GM12878 (cell line): ENCODE results near the gene DYNC2H1. TPM values are rescaled to one million over a fixed set of nuclear protein-coding genes. Genes with fewer than 3 reads are reported as not detected.
A peak's percentile ranks its signal among the peaks of the same experiment; 100 is the strongest.

Experiments used
- ATAC-seq: fragments of 200-7000 bp; cut with Tn5 transposase; 3 replicates; pipeline ENCODE4 v1.9.1; 2020; ENCODE audit warnings: mild to moderate bottlenecking, moderate library complexity
- BruUV-seq: library from RNA; stranded (reverse); fragments of 400-500 nt; replicated peaks from 2 replicates; lab custom pipeline; 2021; lab: Mats Ljungman, UMichigan
- CTCF ChIA-PET: fragments of 300-600 bp; sonication (Branson Sonifier 250); formaldehyde crosslinking; extraction: SDS; loops from one replicate; lab custom pipeline; 2021; ENCODE audit warnings: inconsistent platforms; lab: Yijun Ruan, JAX
- POLR2A ChIA-PET: fragments of 350-600 bp; formaldehyde crosslinking; extraction: SDS; loops from one replicate; lab custom pipeline; 2021; ENCODE audit warnings: inconsistent platforms; lab: Charles Lee
- RAD21 ChIA-PET: fragments of 300-600 bp; sonication (Branson Sonifier 250); formaldehyde crosslinking; loops from one replicate; lab custom pipeline; 2023; ENCODE audit warnings: antibody characterized with exemption; ENCODE audit not compliant: unreplicated experiment; lab: Charles Lee
- SMC1A ChIA-PET: fragments of 300-600 bp; sonication (Branson Sonifier 250); formaldehyde crosslinking; loops from one replicate; lab custom pipeline; 2023; ENCODE audit not compliant: unreplicated experiment, uncharacterized antibody; lab: Charles Lee
- DNase-seq: peaks from one replicate; pipeline ENCODE4 v3.0.0-alpha.2; 2011; ENCODE audit warnings: low read depth, low spot score
- FAIRE-seq: peaks from 3 replicates; lab custom pipeline; 2011; peaks lifted over from hg19 to GRCh38; lab: Jason Lieb, UNC
- H2AFZ ChIP-seq: 2 replicates; pipeline ENCODE4 v1.6.0; 2011; ENCODE audit warnings: low read depth, low read length, control low read depth; ENCODE audit not compliant: control insufficient read depth
- H3K27ac ChIP-seq: 2 replicates; pipeline ENCODE4 v1.5.1; 2011; ENCODE audit warnings: control low read depth; ENCODE audit not compliant: control insufficient read depth, insufficient read depth
- H3K27me3 ChIP-seq, 2 experiments: replicated peaks in 1 of 2; 2 replicates each; pipeline versions ENCODE4 v1.6.0 to v1.6.1; 2011; ENCODE audit warnings: low read length in 1 of 2; ENCODE audit not compliant: control insufficient read depth in 2 of 2, insufficient read depth in 2 of 2
- H3K36me3 ChIP-seq, 2 experiments: 2 replicates each; pipeline ENCODE4 v1.5.1; 2011; ENCODE audit warnings: low read length in 1 of 2; ENCODE audit not compliant: control insufficient read depth in 2 of 2, insufficient read depth in 2 of 2
- H3K4me1 ChIP-seq: 2 replicates; pipeline ENCODE4 v1.6.1; 2011; ENCODE audit warnings: mild to moderate bottlenecking, low read length, moderate library complexity, mixed read lengths; ENCODE audit not compliant: control insufficient read depth, insufficient read depth
- H3K4me2 ChIP-seq: 2 replicates; pipeline ENCODE4 v1.6.0; 2011; ENCODE audit warnings: control low read depth; ENCODE audit not compliant: control insufficient read depth, insufficient read depth
- H3K4me3 ChIP-seq: fragments of 200-600 bp; sonication (generic); 2 replicates; pipeline ENCODE4 v1.5.1; 2016
- H3K79me2 ChIP-seq: 2 replicates; pipeline ENCODE4 v1.6.0; 2011; ENCODE audit warnings: low read length; ENCODE audit not compliant: control insufficient read depth, insufficient read depth
- H3K9ac ChIP-seq: 2 replicates; pipeline ENCODE4 v1.8.0; 2011; ENCODE audit warnings: low read length, control low read depth, mixed read lengths; ENCODE audit not compliant: control insufficient read depth, insufficient read depth
- H3K9me3 ChIP-seq: replicated peaks from 3 replicates; pipeline ENCODE4 v1.5.1; 2011; ENCODE audit warnings: mild to moderate bottlenecking, low read length; ENCODE audit not compliant: control insufficient read depth, insufficient read depth
- H4K20me1 ChIP-seq: 2 replicates; pipeline ENCODE4 v1.6.0; 2011; ENCODE audit not compliant: control insufficient read depth, insufficient read depth
- FOXK2 ChIP-seq: fragments of 450-650 bp; IDR thresholded peaks from 2 replicates; pipeline ENCODE4 v1.6.1; 2017; ENCODE audit warnings: mild to moderate bottlenecking, moderate library complexity
- HDAC2 ChIP-seq: fragments of 200-600 bp; sonication (generic); IDR thresholded peaks from 2 replicates; pipeline ENCODE4 v1.6.1; 2017
- IKZF2 ChIP-seq, 2 experiments: fragments of 450-650 bp; IDR thresholded peaks; 2 replicates each; pipeline ENCODE4 v1.6.1; 2017; ENCODE audit warnings: mild to moderate bottlenecking in 2 of 2, moderate library complexity in 2 of 2
- IRF5 ChIP-seq: fragments of 450-650 bp; IDR thresholded peaks from 2 replicates; pipeline ENCODE4 v1.6.1; 2017; ENCODE audit warnings: borderline replicate concordance
- LARP7 ChIP-seq: fragments of 450-650 bp; IDR thresholded peaks from 2 replicates; pipeline ENCODE4 v1.6.1; 2017; ENCODE audit warnings: mild to moderate bottlenecking
- MTA3 ChIP-seq: IDR thresholded peaks from 2 replicates; pipeline ENCODE4 v1.6.1; 2012; ENCODE audit warnings: low read length, inconsistent platforms, borderline replicate concordance
- NFXL1 ChIP-seq: fragments of 450-650 bp; IDR thresholded peaks from 2 replicates; pipeline ENCODE4 v1.6.1; 2017; ENCODE audit warnings: antibody characterized with exemption, mild to moderate bottlenecking, borderline replicate concordance
- NR2F1 ChIP-seq: fragments of 450-650 bp; conservative IDR thresholded peaks from 2 replicates; pipeline ENCODE4 v1.6.1; 2017; ENCODE audit warnings: mild to moderate bottlenecking
- PML ChIP-seq: IDR thresholded peaks from 2 replicates; pipeline ENCODE4 v1.6.1; 2012; ENCODE audit warnings: low read length, inconsistent platforms
- TBL1XR1 ChIP-seq: IDR thresholded peaks from 2 replicates; pipeline ENCODE4 v1.6.1; 2012; ENCODE audit warnings: low read depth, low read length, improper control_type of control experiment
- TCF12 ChIP-seq: IDR thresholded peaks from 2 replicates; pipeline ENCODE4 v1.6.1; 2011; ENCODE audit warnings: low read depth, mild to moderate bottlenecking, low read length
- WGBS: methylation state at CpG from one replicate; pipeline ENCODE4 v1.1.6; 2016; ENCODE audit warnings: low lambda C conversion rate; ENCODE audit not compliant: insufficient replicate concordance, insufficient coverage; ENCODE audit errors: missing lambda C conversion rate; 5-methylcytosine and 5-hydroxymethylcytosine counted together
- in situ Hi-C: fragments of 300-500 bp; cut with MboI; formaldehyde crosslinking; loops from 9 replicates; pipeline ENCODE4 v1.14.3; 2018; ENCODE audit warnings: mixed read lengths
- intact Hi-C: fragments of 100-400 bp; cut with micrococcal nuclease; formaldehyde crosslinking; loops from one replicate; pipeline ENCODE4 v1.14.2; 2022; ENCODE audit not compliant: unreplicated experiment
- polyA plus RNA-seq, 11 experiments: library from polyadenylated mRNA; depleted of rRNA in 4 of 11; unstranded in 6 of 11; stranded (reverse) in 5 of 11; fragments of >200 nt; fragmentation: Nextera tagmentation in 4 of 11; fragmentation: Illumina TruSeq in 1 of 11; extraction: Ambion mirVana in 4 of 11; extraction: Trizol in 1 of 11; gene quantifications; 1 replicate in 1 of 11; 2 replicates in 10 of 11; pipeline versions ENCODE4 v1.2.1 to v1.2.3, GENCODE V29; 2011 to 2016; ENCODE audit warnings: inconsistent platforms in 2 of 11, missing spikeins in 2 of 11, low read depth in 1 of 11
- total RNA-seq, 4 experiments: library from RNA; depleted of rRNA in 3 of 4; stranded (reverse); fragments of >200 nt in 3 of 4; fragmentation: Illumina TruSeq in 1 of 4; extraction: Trizol in 1 of 4; gene quantifications; 2 replicates each; pipeline versions ENCODE4 v1.2.1 to v1.2.3, GENCODE V29; 2013 to 2021
- TF ChIP-seq, protein P1 (sequence below): IDR thresholded peaks from 2 replicates; pipeline ENCODE4 v1.6.1; 2012; ENCODE audit warnings: mild to moderate bottlenecking, low read depth, low read length
- TF ChIP-seq, protein P2 (sequence below): fragments of 450-650 bp; formaldehyde crosslinking; IDR thresholded peaks from 2 replicates; pipeline ENCODE4 v1.5.0; 2022; ENCODE audit warnings: mild to moderate bottlenecking, missing genetic modification characterization

Gene DYNC2H1
- total and polyA plus RNA-seq, 10 of the 15 experiments (the other 5 are each of a cell fraction or from before 2014, with no cell fraction given): 0.12 to 3.9 (median 0.23) TPM; not detected in 2

DNA sequence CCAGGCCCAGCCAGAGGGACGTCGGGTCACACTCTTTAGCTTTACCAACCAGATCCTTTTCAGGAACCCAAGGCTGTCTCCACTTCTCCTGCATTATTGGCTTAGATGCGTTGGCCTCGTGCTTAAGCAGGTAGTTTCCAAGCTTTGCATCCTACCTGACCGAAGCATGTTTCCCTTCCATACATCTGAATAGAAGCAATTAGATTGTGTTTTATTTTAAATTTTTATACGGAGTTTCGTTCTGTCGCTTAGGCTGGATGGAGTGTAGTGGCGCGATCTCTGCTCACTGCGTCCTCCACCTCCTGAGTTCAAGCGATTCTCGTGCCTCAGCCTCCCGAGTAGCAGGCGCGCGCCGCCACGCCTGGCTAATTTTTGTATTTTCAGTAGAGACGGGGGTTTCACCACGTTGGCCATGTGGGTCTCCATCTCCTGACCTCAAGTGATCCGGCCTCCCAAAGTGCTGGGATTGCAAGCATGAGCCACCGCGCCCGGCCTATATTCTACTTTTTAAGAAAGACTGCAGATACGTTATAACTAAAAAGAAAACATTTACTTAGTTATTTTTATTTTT is 677 bp downstream of the DYNC2H1 start:
- ChIA-PET POLR2A (interaction anchor here (1.2 to 2.9 kb wide), 3 partner anchors 9 to 20 kb away, joined by 3 to 21 read pairs (median 3); partner anchors contain the start of gene DCUN1D5), CTCF (interaction anchor here (0.7 to 2.2 kb wide), 13 partner anchors 8 to 195 kb away, joined by 3 to 28 read pairs (median 4); partner anchors contain the start of gene DCUN1D5), RAD21 (interaction anchor here (1.0 to 1.9 kb wide), 6 partner anchors 18 to 74 kb away, joined by 3 to 7 read pairs (median 4); partner anchors contain the start of gene DCUN1D5), SMC1A (interaction anchor here (0.8 to 2.0 kb wide), 9 partner anchors 10 to 77 kb away, joined by 3 to 10 read pairs (median 5); partner anchors contain the start of gene DCUN1D5)
- Histone ChIP-seq H3K79me2 (no peaks in the 10 kb centered on the region), H2AFZ (peak overlapping the region; percentile 98), H3K9ac (no peak overlapping the region), H3K36me3 (no peaks in the 10 kb centered on the region), H3K4me1 (peaks cover 3% of the 10 kb centered on the region; the same call in 1 of the 2 replicates), H3K4me2 (peak overlapping the region; percentile 51), H3K9me3 (no peaks in the 10 kb centered on the region), H3K27me3 (no peaks in the 10 kb centered on the region; a peak in 2 of 4 replicates), H4K20me1 (no peaks in the 10 kb centered on the region), H3K4me3 (peak overlapping the region; percentile 78), H3K27ac (no peak overlapping the region)
- FAIRE-seq (peak; percentile 99), DNase-seq (no peak), ATAC-seq (peak; percentile 29)
- in situ Hi-C loops: no loop called here
- TF ChIP-seq, protein P1, sequence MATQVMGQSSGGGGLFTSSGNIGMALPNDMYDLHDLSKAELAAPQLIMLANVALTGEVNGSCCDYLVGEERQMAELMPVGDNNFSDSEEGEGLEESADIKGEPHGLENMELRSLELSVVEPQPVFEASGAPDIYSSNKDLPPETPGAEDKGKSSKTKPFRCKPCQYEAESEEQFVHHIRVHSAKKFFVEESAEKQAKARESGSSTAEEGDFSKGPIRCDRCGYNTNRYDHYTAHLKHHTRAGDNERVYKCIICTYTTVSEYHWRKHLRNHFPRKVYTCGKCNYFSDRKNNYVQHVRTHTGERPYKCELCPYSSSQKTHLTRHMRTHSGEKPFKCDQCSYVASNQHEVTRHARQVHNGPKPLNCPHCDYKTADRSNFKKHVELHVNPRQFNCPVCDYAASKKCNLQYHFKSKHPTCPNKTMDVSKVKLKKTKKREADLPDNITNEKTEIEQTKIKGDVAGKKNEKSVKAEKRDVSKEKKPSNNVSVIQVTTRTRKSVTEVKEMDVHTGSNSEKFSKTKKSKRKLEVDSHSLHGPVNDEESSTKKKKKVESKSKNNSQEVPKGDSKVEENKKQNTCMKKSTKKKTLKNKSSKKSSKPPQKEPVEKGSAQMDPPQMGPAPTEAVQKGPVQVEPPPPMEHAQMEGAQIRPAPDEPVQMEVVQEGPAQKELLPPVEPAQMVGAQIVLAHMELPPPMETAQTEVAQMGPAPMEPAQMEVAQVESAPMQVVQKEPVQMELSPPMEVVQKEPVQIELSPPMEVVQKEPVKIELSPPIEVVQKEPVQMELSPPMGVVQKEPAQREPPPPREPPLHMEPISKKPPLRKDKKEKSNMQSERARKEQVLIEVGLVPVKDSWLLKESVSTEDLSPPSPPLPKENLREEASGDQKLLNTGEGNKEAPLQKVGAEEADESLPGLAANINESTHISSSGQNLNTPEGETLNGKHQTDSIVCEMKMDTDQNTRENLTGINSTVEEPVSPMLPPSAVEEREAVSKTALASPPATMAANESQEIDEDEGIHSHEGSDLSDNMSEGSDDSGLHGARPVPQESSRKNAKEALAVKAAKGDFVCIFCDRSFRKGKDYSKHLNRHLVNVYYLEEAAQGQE: no peak
- TF ChIP-seq NFXL1: no peak
- no peak for TF ChIP-seq IRF5
- TF ChIP-seq LARP7: no peak
- no peak for TF ChIP-seq PML
- TF ChIP-seq IKZF2 (IDR thresholded peaks at IDR 0.05): no peak; a peak in 1 of 4 replicates
- TF ChIP-seq TCF12: no peak
- TF ChIP-seq, protein P2, sequence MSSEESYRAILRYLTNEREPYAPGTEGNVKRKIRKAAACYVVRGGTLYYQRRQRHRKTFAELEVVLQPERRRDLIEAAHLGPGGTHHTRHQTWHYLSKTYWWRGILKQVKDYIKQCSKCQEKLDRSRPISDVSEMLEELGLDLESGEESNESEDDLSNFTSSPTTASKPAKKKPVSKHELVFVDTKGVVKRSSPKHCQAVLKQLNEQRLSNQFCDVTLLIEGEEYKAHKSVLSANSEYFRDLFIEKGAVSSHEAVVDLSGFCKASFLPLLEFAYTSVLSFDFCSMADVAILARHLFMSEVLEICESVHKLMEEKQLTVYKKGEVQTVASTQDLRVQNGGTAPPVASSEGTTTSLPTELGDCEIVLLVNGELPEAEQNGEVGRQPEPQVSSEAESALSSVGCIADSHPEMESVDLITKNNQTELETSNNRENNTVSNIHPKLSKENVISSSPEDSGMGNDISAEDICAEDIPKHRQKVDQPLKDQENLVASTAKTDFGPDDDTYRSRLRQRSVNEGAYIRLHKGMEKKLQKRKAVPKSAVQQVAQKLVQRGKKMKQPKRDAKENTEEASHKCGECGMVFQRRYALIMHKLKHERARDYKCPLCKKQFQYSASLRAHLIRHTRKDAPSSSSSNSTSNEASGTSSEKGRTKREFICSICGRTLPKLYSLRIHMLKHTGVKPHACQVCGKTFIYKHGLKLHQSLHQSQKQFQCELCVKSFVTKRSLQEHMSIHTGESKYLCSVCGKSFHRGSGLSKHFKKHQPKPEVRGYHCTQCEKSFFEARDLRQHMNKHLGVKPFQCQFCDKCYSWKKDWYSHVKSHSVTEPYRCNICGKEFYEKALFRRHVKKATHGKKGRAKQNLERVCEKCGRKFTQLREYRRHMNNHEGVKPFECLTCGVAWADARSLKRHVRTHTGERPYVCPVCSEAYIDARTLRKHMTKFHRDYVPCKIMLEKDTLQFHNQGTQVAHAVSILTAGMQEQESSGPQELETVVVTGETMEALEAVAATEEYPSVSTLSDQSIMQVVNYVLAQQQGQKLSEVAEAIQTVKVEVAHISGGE: no peak
- TF ChIP-seq HDAC2: no peak
- no peak for TF ChIP-seq TBL1XR1
- TF ChIP-seq MTA3: no peak
- no peak for TF ChIP-seq NR2F1
- no peak for TF ChIP-seq FOXK2
- WGBS: 17% methylated on average over 26 of the region's 26 CpGs
- no TSS peak for BruUV-seq
- intact Hi-C loops: no loop called here
